DOHH2 (cell line): ENCODE data around the gene GRAMD1C.

ENCODE experiments used
- H3F3A ChIP-seq: fragments of 200-600 bp; sonication (generic), shearing (Covaris generic); 2 replicates; pipeline ENCODE4 v1.6.0; 2016; ENCODE audit warnings: antibody characterized with exemption, mild to moderate bottlenecking; ENCODE audit not compliant: control insufficient read depth, insufficient read depth
- H3K27ac ChIP-seq: fragments of 200-600 bp; sonication (generic); 2 replicates; pipeline ENCODE4 v1.5.1; 2014; ENCODE audit warnings: low read depth, mild to moderate bottlenecking, low read length, moderate library complexity
- H3K27me3 ChIP-seq: fragments of 200-600 bp; sonication (generic); 2 replicates; pipeline ENCODE4 v1.6.1; 2014; ENCODE audit warnings: mild to moderate bottlenecking, low read length, mixed read lengths; ENCODE audit not compliant: control insufficient read depth
- H3K36me3 ChIP-seq: fragments of 200-600 bp; sonication (generic); 2 replicates; pipeline ENCODE4 v1.6.1; 2014; ENCODE audit warnings: mild to moderate bottlenecking, low read length, moderate library complexity, mixed read lengths; ENCODE audit not compliant: control insufficient read depth
- H3K4me1 ChIP-seq: fragments of 200-600 bp; sonication (generic); 2 replicates; pipeline ENCODE4 v1.6.1; 2014; ENCODE audit warnings: mild to moderate bottlenecking, low read length, mixed read lengths; ENCODE audit not compliant: control insufficient read depth
- H3K4me2 ChIP-seq: fragments of 200-600 bp; sonication (generic); 2 replicates; pipeline ENCODE4 v1.6.0; 2014; ENCODE audit warnings: mild to moderate bottlenecking, low read length, moderate library complexity
- H3K4me3 ChIP-seq: fragments of 200-600 bp; sonication (generic); 2 replicates; pipeline ENCODE4 v1.5.1; 2014; ENCODE audit warnings: mild to moderate bottlenecking, low read length, mixed read lengths
- H3K79me2 ChIP-seq: fragments of 200-600 bp; sonication (generic); 2 replicates; pipeline ENCODE4 v1.6.1; 2014; ENCODE audit warnings: mild to moderate bottlenecking, low read length, mixed read lengths; ENCODE audit not compliant: control insufficient read depth
- H3K9me2 ChIP-seq: fragments of 200-600 bp; sonication (generic); replicated peaks from 2 replicates; pipeline ENCODE4 v1.6.1; 2014; ENCODE audit warnings: mild to moderate bottlenecking, low read length, mixed read lengths; ENCODE audit not compliant: control insufficient read depth
- H3K9me3 ChIP-seq: fragments of 200-600 bp; sonication (generic); 2 replicates; pipeline ENCODE4 v1.6.1; 2014; ENCODE audit warnings: antibody characterized with exemption, low read length, mixed read lengths; ENCODE audit not compliant: control insufficient read depth, insufficient read depth
- H4K20me1 ChIP-seq: fragments of 200-600 bp; sonication (generic); 2 replicates; pipeline ENCODE4 v1.6.0; 2014; ENCODE audit warnings: low read depth, mild to moderate bottlenecking, antibody characterized with exemption, low read length, moderate library complexity; ENCODE audit not compliant: control insufficient read depth, insufficient read depth
- EZH2phosphoT487 ChIP-seq: fragments of 200-600 bp; sonication (generic); IDR thresholded peaks from 2 replicates; pipeline ENCODE4 v1.6.1; 2017; ENCODE audit warnings: borderline replicate concordance, mild to moderate bottlenecking, antibody characterized with exemption, low read length, moderate library complexity, mixed read lengths
- TF ChIP-seq, protein P1 (sequence below): fragments of 200-600 bp; sonication (generic); IDR thresholded peaks from one replicate; pipeline ENCODE4 v1.5.1; 2014; ENCODE audit warnings: antibody characterized with exemption, mild to moderate bottlenecking, low read depth, low read length; ENCODE audit not compliant: poor library complexity, severe bottlenecking

The GRAMD1C gene

DNA sequence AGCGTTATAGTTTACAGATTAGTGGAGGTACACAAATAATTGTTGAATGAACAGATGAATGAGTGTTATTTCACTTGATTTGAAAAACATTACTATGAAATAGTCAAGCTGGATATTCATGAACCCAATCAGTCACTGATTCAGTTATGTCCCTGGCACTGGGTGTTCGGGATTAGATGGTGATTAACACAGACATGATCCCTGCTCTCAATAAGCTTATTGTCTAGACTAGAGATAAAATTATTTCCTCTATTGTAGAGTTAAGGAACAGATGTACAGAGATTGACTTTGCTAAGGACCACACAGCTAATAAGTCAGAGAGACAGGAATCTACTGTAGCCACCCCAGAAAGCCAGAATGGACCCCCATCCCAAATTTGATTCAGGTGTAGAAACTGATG lies 963 bp downstream of the GRAMD1C start:
- Histone ChIP-seq H3K4me2 (peak overlapping the region; percentile 85), H3K4me3 (peak overlapping the region; percentile 75), H3K36me3 (no peaks in the 10 kb centered on the region), H3K79me2 (no peaks in the 10 kb centered on the region), H3F3A (no peaks in the 10 kb centered on the region; the same call in 1 of the 2 replicates), H4K20me1 (no peaks in the 10 kb centered on the region), H3K9me3 (no peaks in the 10 kb centered on the region), H3K9me2 (no peaks in the 10 kb centered on the region), H3K27me3 (no peaks in the 10 kb centered on the region), H3K27ac (no peak overlapping the region), H3K4me1 (peaks cover 8% of the 10 kb centered on the region)
- TF ChIP-seq EZH2phosphoT487: peak; percentile 28; the same call in 1 of the 2 replicates
- TF ChIP-seq, protein P1, sequence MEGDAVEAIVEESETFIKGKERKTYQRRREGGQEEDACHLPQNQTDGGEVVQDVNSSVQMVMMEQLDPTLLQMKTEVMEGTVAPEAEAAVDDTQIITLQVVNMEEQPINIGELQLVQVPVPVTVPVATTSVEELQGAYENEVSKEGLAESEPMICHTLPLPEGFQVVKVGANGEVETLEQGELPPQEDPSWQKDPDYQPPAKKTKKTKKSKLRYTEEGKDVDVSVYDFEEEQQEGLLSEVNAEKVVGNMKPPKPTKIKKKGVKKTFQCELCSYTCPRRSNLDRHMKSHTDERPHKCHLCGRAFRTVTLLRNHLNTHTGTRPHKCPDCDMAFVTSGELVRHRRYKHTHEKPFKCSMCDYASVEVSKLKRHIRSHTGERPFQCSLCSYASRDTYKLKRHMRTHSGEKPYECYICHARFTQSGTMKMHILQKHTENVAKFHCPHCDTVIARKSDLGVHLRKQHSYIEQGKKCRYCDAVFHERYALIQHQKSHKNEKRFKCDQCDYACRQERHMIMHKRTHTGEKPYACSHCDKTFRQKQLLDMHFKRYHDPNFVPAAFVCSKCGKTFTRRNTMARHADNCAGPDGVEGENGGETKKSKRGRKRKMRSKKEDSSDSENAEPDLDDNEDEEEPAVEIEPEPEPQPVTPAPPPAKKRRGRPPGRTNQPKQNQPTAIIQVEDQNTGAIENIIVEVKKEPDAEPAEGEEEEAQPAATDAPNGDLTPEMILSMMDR: no peak

DNA sequence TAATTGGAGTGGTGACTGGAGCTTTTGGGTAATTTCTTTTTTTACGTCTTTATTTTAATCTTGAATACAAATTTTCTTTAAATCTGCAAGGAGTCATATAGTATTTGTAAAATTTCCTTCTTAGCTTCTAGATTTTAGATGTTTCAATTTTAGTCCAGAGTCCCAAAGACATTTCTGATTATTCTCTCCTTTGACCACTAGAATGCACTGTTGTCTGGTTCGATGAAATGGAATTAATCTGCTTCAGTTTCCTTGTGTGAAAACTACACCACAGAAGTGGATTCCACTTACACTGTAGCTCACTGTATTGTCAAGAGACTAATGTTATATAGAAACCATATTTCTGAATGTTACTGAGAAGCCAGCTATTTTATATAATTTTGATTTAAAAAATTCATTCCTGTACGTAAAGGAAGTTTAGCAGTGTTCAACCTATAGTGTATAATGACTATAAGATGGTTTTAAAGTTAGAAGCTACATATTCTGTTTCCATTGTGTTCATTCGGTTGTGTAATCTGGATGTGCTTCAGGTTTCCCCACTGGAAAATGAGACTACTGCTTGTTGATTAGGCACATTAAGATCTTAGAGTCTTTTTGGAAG lies 6.1 kb downstream of the GRAMD1C start:
- H3F3A ChIP-seq: no peaks in the 10 kb centered on the region
- no peak overlapping the region for H3K27ac ChIP-seq
- no peaks in the 10 kb centered on the region for H3K9me2 ChIP-seq
- H3K4me1 ChIP-seq: no peaks in the 10 kb centered on the region
- no peaks in the 10 kb centered on the region for H3K79me2 ChIP-seq
- no peaks in the 10 kb centered on the region for H3K27me3 ChIP-seq
- no peak overlapping the region for H3K4me3 ChIP-seq
- no peak for TF ChIP-seq EZH2phosphoT487
- TF ChIP-seq, protein P1: peak; percentile 65
- no peaks in the 10 kb centered on the region for H3K36me3 ChIP-seq
- H3K4me2 ChIP-seq: no peak overlapping the region
- H3K9me3 ChIP-seq: no peaks in the 10 kb centered on the region
- H4K20me1 ChIP-seq: no peaks in the 10 kb centered on the region

DNA sequence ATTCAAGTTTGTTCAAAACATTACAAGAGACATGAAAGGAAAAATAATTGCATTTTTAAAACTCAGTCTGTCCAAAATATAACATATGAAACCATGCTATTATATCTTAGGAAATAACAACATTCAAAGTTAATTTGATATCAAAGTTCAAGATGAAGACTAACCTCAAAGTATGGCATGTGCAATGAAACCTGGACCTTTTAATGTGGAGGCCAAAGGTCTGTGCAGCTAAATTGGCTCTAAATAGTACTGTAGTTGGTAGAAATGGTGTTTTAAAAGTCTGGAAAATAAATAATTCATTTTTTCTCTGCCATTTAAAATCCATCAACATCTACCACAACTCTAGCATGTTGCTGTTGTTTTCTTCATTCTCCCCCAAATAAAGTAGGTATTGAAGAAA lies 8.7 kb downstream of the GRAMD1C start:
- Histone ChIP-seq H3K9me2 (no peaks in the 10 kb centered on the region), H3K79me2 (no peaks in the 10 kb centered on the region), H3K4me1 (no peaks in the 10 kb centered on the region), H3K9me3 (no peaks in the 10 kb centered on the region), H3K4me3 (no peak overlapping the region), H4K20me1 (no peaks in the 10 kb centered on the region), H3F3A (no peaks in the 10 kb centered on the region), H3K27ac (no peak overlapping the region), H3K36me3 (no peaks in the 10 kb centered on the region), H3K4me2 (no peak overlapping the region), H3K27me3 (no peaks in the 10 kb centered on the region)
- TF ChIP-seq, protein P1: no peak
- no peak for TF ChIP-seq EZH2phosphoT487
